ENCODE measurements around the gene LDHAL6B.

DNA sequence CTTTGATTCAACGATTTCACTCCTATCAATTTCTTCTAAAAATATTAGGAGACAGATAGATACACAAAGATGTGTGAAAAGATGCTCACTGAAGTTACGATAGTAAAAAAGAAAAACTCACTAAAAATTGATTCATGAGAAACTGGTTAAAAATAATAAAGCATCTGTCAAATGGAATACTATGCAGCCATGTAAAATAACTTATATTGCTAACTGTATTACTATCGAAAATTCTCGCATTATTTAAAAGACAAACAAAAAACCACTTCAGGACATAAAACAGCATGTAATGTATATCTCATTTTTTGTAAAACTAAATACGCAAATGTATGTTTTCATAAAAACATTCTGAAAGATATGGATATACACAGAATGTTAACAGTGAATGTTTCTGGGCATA is 33.4 kb upstream of the LDHAL6B start:
- TF ChIP-seq, protein P1, sequence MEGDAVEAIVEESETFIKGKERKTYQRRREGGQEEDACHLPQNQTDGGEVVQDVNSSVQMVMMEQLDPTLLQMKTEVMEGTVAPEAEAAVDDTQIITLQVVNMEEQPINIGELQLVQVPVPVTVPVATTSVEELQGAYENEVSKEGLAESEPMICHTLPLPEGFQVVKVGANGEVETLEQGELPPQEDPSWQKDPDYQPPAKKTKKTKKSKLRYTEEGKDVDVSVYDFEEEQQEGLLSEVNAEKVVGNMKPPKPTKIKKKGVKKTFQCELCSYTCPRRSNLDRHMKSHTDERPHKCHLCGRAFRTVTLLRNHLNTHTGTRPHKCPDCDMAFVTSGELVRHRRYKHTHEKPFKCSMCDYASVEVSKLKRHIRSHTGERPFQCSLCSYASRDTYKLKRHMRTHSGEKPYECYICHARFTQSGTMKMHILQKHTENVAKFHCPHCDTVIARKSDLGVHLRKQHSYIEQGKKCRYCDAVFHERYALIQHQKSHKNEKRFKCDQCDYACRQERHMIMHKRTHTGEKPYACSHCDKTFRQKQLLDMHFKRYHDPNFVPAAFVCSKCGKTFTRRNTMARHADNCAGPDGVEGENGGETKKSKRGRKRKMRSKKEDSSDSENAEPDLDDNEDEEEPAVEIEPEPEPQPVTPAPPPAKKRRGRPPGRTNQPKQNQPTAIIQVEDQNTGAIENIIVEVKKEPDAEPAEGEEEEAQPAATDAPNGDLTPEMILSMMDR (IDR thresholded peaks at IDR 0.05): no peak
- TF ChIP-seq POLR2AphosphoS5 (IDR thresholded peaks at IDR 0.05): no peak
- no peak for TF ChIP-seq POLR2A (IDR thresholded peaks at IDR 0.05)
- TF ChIP-seq EP300 (IDR thresholded peaks at IDR 0.05): no peak

Data from stomach (tissue), 4 donors.